ENCODE measurements around the gene CCDC63. TPM values are rescaled to one million over a fixed set of nuclear protein-coding genes. Genes with fewer than 3 reads are reported as not detected.

Gene CCDC63
- total and polyA plus RNA-seq, 8 donors = not detected

DNA sequence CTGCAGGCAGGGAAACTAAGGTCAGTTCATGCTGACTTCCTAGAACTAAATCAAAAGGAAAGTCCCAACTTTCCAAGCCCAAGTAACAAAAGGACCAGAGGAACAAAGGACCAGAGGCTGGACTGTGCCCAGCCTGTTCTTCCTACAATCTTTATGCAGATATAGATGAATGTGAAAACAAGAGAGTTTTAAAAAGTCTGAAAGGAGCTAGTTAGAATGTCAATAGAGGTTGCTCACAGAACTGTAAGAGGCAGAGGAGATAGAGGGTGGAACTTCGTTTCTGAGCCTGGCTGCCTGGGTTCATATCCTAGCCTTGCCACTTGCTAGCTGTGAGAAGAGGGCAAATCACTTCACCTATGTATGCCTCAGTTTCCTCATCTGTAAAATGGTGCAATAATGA, 30.0 kb upstream of the CCDC63 start:
- no peaks in the 10 kb centered on the region for H3K36me3 ChIP-seq
- H3K9me3 ChIP-seq = no peaks in the 10 kb centered on the region
- intact Hi-C loops (cut with DNase I) = no loop called here
- DNase-seq (no peak), ATAC-seq (no peak)
- TF ChIP-seq, protein P1, sequence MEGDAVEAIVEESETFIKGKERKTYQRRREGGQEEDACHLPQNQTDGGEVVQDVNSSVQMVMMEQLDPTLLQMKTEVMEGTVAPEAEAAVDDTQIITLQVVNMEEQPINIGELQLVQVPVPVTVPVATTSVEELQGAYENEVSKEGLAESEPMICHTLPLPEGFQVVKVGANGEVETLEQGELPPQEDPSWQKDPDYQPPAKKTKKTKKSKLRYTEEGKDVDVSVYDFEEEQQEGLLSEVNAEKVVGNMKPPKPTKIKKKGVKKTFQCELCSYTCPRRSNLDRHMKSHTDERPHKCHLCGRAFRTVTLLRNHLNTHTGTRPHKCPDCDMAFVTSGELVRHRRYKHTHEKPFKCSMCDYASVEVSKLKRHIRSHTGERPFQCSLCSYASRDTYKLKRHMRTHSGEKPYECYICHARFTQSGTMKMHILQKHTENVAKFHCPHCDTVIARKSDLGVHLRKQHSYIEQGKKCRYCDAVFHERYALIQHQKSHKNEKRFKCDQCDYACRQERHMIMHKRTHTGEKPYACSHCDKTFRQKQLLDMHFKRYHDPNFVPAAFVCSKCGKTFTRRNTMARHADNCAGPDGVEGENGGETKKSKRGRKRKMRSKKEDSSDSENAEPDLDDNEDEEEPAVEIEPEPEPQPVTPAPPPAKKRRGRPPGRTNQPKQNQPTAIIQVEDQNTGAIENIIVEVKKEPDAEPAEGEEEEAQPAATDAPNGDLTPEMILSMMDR (IDR thresholded peaks at IDR 0.05) = no peak
- no peak overlapping the region for H3K27ac ChIP-seq
- peaks cover 0 to 27% of the 10 kb centered on the region in 2 donors for H3K27me3 ChIP-seq
- no peaks in the 10 kb centered on the region for H3K4me1 ChIP-seq
- no peak overlapping the region for H3K4me3 ChIP-seq

DNA sequence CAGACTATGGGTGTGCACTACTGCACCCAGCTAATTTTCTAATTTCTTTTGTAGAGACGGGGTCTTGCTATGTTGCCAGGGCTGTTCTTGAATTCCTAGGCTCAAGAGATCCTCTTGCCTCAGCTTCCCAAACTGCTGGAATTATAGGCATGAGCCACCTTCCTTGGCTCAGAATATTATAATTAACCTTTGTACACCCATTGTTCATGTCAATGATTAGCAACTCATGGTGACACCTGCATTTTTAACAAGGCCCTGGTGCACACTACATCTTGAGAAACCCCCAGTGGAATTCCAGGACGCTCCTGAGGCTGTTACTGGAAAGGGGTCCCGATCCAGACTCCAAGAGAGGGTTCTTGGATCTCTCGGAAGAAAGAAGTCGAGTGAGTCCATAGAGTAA, 28.3 kb upstream of the CCDC63 start:
- Histone ChIP-seq H3K4me3 (no peak overlapping the region), H3K9me3 (no peaks in the 10 kb centered on the region), H3K4me1 (no peaks in the 10 kb centered on the region), H3K27me3 (peaks cover 0 to 14% of the 10 kb centered on the region in 2 donors), H3K27ac (no peak overlapping the region), H3K36me3 (no peaks in the 10 kb centered on the region)
- DNase-seq (no peak), ATAC-seq (no peak)
- TF ChIP-seq, protein P1 (IDR thresholded peaks at IDR 0.05) = no peak
- intact Hi-C loops (cut with DNase I) = no loop called here

DNA sequence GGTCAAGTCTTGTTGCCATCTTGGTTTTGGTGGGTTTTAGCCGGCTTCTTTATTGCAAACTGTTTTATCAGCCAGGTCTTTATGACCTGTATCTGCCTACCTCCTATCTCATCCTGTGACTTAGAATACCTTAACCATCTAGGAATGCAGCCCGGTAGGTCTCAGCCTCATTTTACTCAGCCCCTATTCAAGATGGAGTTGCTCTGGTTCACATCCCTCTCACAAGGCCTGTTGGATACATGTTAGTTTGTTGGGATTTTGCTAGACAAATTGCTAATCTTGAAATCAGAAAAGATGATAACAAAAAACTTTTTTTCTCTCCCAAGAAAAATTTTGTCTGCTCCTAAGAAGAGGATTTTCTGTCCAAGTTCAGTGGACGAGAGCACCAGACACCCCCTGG, 27.6 kb upstream of the CCDC63 start:
- Histone ChIP-seq H3K36me3 (no peaks in the 10 kb centered on the region), H3K4me1 (no peaks in the 10 kb centered on the region), H3K4me3 (no peak overlapping the region), H3K9me3 (no peaks in the 10 kb centered on the region), H3K27me3 (peaks cover 0 to 7% of the 10 kb centered on the region in 2 donors), H3K27ac (no peak overlapping the region)
- intact Hi-C loops (cut with DNase I) = no loop called here
- no peak for ATAC-seq
- no peak for DNase-seq
- TF ChIP-seq, protein P1 (IDR thresholded peaks at IDR 0.05) = no peak

DNA sequence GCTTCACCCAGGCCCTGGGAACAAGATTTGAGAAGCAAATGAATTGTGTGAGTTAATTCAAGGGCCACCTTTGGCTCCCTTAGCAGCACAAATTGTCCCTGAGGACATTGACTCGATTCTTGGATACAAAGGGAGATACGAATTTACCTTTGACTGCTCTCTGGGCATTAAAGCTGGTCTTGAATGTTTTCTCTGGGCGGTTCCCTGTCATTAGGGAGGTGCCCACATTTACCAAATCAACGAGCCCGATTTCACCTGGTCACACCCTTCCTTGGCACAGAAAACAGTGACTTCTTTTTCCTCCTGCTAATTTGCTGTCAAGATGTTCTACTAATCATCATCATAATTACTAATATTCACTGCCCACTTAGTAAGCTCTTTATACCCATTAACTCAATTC, 27.1 kb upstream of the CCDC63 start:
- TF ChIP-seq, protein P1 (IDR thresholded peaks at IDR 0.05) = no peak
- Histone ChIP-seq H3K4me1 (no peaks in the 10 kb centered on the region), H3K27ac (no peak overlapping the region), H3K36me3 (no peaks in the 10 kb centered on the region), H3K27me3 (peaks cover 0 to 2% of the 10 kb centered on the region in 2 donors), H3K4me3 (no peak overlapping the region), H3K9me3 (no peaks in the 10 kb centered on the region)
- intact Hi-C loops (cut with DNase I) = no loop called here
- DNase-seq (no peak), ATAC-seq (no peak)

DNA sequence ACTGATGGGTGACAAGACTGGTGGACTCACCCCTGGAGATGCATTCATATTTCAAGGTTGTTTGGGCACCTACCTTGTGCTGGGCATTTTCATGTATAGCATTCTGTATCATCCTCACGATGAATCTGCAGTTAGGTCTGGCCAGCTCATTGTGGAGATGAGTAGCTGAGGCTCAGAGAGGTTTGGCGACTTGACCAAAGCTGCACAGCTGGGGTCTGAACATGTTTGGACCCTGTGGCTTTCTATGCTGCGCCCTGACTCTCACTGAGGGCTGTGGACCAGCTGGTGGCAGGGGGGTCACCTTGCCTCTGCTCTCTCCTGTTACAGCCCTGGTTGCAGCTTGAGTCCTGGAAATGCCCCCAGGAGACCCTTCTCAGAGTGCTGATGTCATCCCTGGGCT, 24.9 kb upstream of the CCDC63 start:
- ATAC-seq (no peak), DNase-seq (no peak)
- Histone ChIP-seq H3K27ac (no peak overlapping the region), H3K4me1 (peaks cover 2% of the 10 kb centered on the region in 2 donors), H3K9me3 (no peaks in the 10 kb centered on the region), H3K4me3 (no peak overlapping the region), H3K36me3 (no peaks in the 10 kb centered on the region), H3K27me3 (no peaks in the 10 kb centered on the region)
- intact Hi-C loops (cut with DNase I) = no loop called here
- TF ChIP-seq, protein P1 (IDR thresholded peaks at IDR 0.05) = no peak

Data from left lung (tissue), 10 donors.